ENCODE measurements around the gene CCDC141.

CCDC141 gene

GRCh38 chr2:178787934-178788333 is 262.0 kb downstream of the CCDC141 start:
- TF ChIP-seq EZH2 (optimal IDR thresholded peaks at IDR 0.05; ENCODE audit: low read depth, low read length) (no peak), CTCF (IDR thresholded peaks at IDR 0.05; ENCODE audit: low read length) (no peak), EZH2phosphoT487 (IDR thresholded peaks at IDR 0.05; ENCODE audit: low read length) (no peak)
- no peak overlapping the region for H3K27ac ChIP-seq (ENCODE audit: low read length)
- no peaks in the 10 kb centered on the region for H3K27me3 ChIP-seq (replicated peaks; ENCODE audit: insufficient read depth, low read length)
- no peaks in the 10 kb centered on the region for H3K9me2 ChIP-seq (replicated peaks; ENCODE audit: insufficient read depth, low read length)
- no peak overlapping the region for H3K9ac ChIP-seq (ENCODE audit: low read length)
- H2AFZ ChIP-seq (ENCODE audit: low read length): no peak overlapping the region
- H3K79me2 ChIP-seq (ENCODE audit: low read length): no peaks in the 10 kb centered on the region
- H3K9me3 ChIP-seq (replicated peaks; ENCODE audit: insufficient read depth, low read length): no peaks in the 10 kb centered on the region
- DNase-seq: no peak
- no peaks in the 10 kb centered on the region for H3K36me3 ChIP-seq (replicated peaks; ENCODE audit: insufficient read depth, low read length)
- no peaks in the 10 kb centered on the region for H4K20me1 ChIP-seq (ENCODE audit: insufficient read depth, low read length)
- H3K4me1 ChIP-seq (ENCODE audit: low read length): no peaks in the 10 kb centered on the region
- no peaks in the 10 kb centered on the region for H3F3A ChIP-seq (ENCODE audit: insufficient read depth, low read length)
- no peak overlapping the region for H3K4me3 ChIP-seq (ENCODE audit: low read length)
- no peak overlapping the region for H3K4me2 ChIP-seq (ENCODE audit: low read depth, low read length)

- no peak overlapping the region for H3K9ac ChIP-seq (ENCODE audit: low read length)
- no peaks in the 10 kb centered on the region for H3F3A ChIP-seq (ENCODE audit: insufficient read depth, low read length)
- no peaks in the 10 kb centered on the region for H3K27me3 ChIP-seq (replicated peaks; ENCODE audit: insufficient read depth, low read length)
- H3K36me3 ChIP-seq (replicated peaks; ENCODE audit: insufficient read depth, low read length): no peaks in the 10 kb centered on the region
- no peak overlapping the region for H3K27ac ChIP-seq (ENCODE audit: low read length)
- H3K4me1 ChIP-seq (ENCODE audit: low read length): no peaks in the 10 kb centered on the region
- H3K79me2 ChIP-seq (ENCODE audit: low read length): no peaks in the 10 kb centered on the region
- no peak overlapping the region for H3K4me3 ChIP-seq (ENCODE audit: low read length)
- no peak overlapping the region for H3K4me2 ChIP-seq (ENCODE audit: low read depth, low read length)
- H4K20me1 ChIP-seq (ENCODE audit: insufficient read depth, low read length): no peaks in the 10 kb centered on the region
- no peaks in the 10 kb centered on the region for H3K9me2 ChIP-seq (replicated peaks; ENCODE audit: insufficient read depth, low read length)
- H3K9me3 ChIP-seq (replicated peaks; ENCODE audit: insufficient read depth, low read length): no peaks in the 10 kb centered on the region
- no peak overlapping the region for H2AFZ ChIP-seq (ENCODE audit: low read length)
- DNase-seq: no peak
- no peak for TF ChIP-seq CTCF (IDR thresholded peaks at IDR 0.05; ENCODE audit: low read length)
Measured at GRCh38 chr2:178787155-178787554, 262.8 kb downstream of the CCDC141 start.

- no peak for DNase-seq
- no peaks in the 10 kb centered on the region for H3K27me3 ChIP-seq (replicated peaks; ENCODE audit: insufficient read depth, low read length)
- H3K9ac ChIP-seq (ENCODE audit: low read length): no peak overlapping the region
- no peaks in the 10 kb centered on the region for H4K20me1 ChIP-seq (ENCODE audit: insufficient read depth, low read length)
- TF ChIP-seq CTCF (IDR thresholded peaks at IDR 0.05; ENCODE audit: low read length): no peak
- no peak for TF ChIP-seq EZH2phosphoT487 (IDR thresholded peaks at IDR 0.05; ENCODE audit: low read length)
- TF ChIP-seq EZH2 (optimal IDR thresholded peaks at IDR 0.05; ENCODE audit: low read depth, low read length): no peak
- H3K79me2 ChIP-seq (ENCODE audit: low read length): no peaks in the 10 kb centered on the region
- no peak overlapping the region for H3K4me3 ChIP-seq (ENCODE audit: low read length)
- no peak overlapping the region for H2AFZ ChIP-seq (ENCODE audit: low read length)
- H3K27ac ChIP-seq (ENCODE audit: low read length): no peak overlapping the region
- H3K9me3 ChIP-seq (replicated peaks; ENCODE audit: insufficient read depth, low read length): no peaks in the 10 kb centered on the region
- H3K36me3 ChIP-seq (replicated peaks; ENCODE audit: insufficient read depth, low read length): no peaks in the 10 kb centered on the region
- H3K4me1 ChIP-seq (ENCODE audit: low read length): no peaks in the 10 kb centered on the region
- no peak overlapping the region for H3K4me2 ChIP-seq (ENCODE audit: low read depth, low read length)
- H3F3A ChIP-seq (ENCODE audit: insufficient read depth, low read length): no peaks in the 10 kb centered on the region
- no peaks in the 10 kb centered on the region for H3K9me2 ChIP-seq (replicated peaks; ENCODE audit: insufficient read depth, low read length)
Measured at GRCh38 chr2:178783889-178784288, 266.0 kb downstream of the CCDC141 start.

All from MM.1S (cell line).